ENCODE results near the gene ATF7.

ATF7 gene

DNA sequence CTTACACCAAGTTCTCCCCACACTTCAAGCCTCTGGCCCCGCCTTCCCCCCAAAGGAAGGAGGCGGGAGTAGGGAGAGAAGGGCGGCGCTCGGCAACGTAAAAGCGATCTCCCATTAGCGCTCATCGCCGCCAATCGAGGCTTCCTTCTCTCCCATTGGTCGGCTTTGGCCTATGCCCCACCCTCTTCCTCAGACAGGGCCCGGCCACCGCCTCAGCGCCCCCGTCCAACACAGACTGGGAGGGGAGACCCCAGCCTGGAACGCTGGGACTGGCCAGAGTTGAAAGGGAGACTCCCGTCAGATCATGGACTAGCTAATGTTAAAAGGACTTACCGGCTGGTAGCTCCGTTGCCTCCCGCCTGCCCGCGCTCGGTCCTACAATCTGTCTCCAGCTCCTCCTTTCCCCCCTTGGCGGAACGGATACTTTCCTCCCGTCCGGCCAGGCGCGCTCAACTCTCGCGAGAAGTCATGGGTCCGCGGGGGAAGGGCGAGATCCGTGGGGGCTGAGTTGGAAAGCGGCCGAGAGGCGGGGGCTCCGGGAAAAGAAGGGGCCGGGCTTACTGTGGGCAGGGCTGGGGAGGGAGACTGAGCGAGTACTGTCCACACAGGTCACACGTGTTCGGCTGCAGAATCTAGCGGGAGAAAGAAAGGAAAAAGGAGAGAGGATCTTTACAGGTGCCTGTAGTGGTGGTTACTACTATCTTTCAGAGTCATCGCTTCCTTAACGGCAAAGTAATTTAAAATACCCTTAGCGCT is at the start of gene ATF7:
Gene ATF7, minus strand, starts transcription at position 437 of the 756 bp plus-strand sequence. CDS start 25,382 bp downstream, outside the sequence.
- TF ChIP-seq GATA3 (IDR thresholded peaks at IDR 0.05; ENCODE audit: low read depth, low read length): no peak
- TF ChIP-seq GATA2 (IDR thresholded peaks at IDR 0.05; ENCODE audit: low read depth, low read length): no peak

DNA sequence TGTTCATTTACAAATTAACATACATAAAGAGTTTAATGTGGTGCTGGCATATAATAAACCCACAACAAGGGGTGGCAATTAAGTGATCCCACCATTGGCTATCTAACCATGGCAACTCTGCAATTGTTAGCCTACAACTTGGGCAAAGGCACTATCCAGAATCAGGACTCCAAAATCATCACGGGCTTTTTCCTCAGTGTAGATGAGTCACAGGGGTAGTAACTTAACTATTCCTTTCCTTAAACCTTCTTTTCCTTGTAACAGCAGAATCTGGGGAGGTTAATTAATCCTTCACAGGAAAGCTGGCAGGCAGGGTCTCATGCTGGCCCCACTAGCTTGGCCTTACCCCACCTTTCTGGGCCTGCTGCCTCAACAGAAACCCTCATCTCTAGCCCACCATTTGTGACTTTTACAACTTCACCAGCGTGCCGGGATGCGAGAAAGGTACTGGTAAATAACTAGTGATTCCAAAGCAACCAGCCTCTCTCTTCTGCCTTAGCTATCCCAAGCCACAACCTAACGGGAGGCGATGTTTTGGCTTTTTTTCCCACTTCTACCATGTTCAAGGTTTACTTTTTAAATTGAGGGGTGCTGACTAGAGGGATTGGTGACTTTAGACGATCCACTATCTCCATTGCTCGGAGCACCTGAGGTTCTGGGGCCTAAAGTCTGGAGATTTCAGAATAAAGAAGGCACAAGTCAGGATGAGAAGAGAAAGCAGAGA is 49.0 kb upstream of the ATF7 start:
- TF ChIP-seq GATA2 (IDR thresholded peaks at IDR 0.05; ENCODE audit: low read depth, low read length) (no peak), GATA3 (IDR thresholded peaks at IDR 0.05; ENCODE audit: low read depth, low read length) (no peak)

DNA sequence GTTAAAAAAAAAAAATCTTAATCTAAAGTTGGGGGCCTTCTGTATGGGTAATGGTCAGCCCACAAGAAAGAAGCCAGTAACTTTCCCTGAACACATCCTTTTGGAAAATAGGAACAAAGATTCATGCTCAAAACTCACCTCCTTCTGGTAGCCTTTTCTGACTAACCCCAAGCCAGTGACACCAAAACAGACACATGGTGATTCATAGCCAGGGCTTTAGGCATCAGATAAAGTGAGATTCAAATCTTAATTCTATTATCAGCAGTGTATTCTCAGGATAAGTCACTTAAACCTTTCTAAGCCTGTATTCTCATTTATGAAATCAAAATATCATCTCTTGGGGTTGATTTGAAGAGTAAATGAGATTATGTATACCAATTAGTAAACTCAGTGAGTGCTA is 44.8 kb upstream of the ATF7 start:
- 0 out of 2 replicates have a peak, but pooled peaks have one; percentile 17 for TF ChIP-seq GATA3 (IDR thresholded peaks at IDR 0.05; ENCODE audit: low read depth, low read length)
- no peak for TF ChIP-seq GATA2 (IDR thresholded peaks at IDR 0.05; ENCODE audit: low read depth, low read length)

DNA sequence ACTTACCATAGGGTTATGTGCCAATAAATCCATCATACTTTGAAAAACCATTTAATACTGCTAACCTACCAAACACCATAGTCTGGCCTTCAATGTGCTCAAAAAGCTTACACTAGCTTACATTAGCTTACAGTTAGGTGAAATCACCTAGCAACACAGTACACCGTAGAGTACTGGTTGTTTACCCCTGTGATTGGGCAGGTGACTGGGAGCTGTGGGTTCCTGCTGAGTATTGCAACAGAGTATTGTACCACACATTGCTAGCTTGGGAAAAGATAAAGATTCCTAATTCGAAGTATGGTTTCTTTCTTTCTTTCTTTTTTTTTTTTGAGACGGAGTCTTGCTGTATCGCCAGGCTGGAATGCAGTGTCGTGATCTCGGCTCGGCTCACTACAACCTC is 44.1 kb upstream of the ATF7 start:
- TF ChIP-seq GATA2 (IDR thresholded peaks at IDR 0.05; ENCODE audit: low read depth, low read length) (no peak), GATA3 (IDR thresholded peaks at IDR 0.05; ENCODE audit: low read depth, low read length) (no peak)

DNA sequence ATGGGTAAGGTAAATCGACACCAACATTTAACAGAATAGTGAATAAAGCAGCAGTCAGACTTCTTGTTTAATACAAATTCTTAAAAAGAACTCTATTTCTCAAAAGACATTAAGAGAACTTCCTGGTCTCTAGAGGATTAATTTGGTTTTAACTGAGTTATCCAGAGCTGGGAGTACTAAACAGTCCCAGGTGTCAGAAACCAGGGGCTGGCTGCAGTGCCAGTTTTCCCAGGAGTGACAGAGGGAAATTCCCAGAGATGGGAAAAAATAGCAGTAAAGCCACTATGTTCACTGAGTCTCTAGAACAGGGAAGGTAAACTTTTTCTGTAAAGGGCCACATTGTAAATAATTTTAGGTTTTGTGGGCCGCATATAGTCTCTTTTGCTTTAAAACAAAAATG is 40.9 kb upstream of the ATF7 start:
- TF ChIP-seq GATA3 (IDR thresholded peaks at IDR 0.05; ENCODE audit: low read depth, low read length) (no peak), GATA2 (IDR thresholded peaks at IDR 0.05; ENCODE audit: low read depth, low read length) (no peak)

DNA sequence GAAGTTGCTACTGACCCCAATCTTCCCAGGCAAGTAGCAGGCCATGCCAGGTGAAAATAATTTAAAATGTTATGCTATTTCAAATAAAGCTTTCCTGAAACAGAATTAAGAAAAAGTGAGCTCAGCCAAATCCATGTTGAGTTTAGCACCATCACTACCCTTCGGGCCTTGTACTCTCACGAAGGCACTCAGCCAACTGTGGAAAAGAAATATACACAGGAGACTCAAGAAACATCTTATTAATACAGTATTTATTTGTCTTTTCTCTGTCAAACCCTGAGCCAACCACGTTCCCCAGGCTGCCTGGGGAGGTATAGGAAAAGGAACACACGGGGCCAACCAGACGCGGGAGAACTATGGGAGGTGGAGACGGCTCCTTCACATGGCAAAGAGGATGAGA is 38.8 kb upstream of the ATF7 start:
- no peak for TF ChIP-seq GATA3 (IDR thresholded peaks at IDR 0.05; ENCODE audit: low read depth, low read length)
- TF ChIP-seq GATA2 (IDR thresholded peaks at IDR 0.05; ENCODE audit: low read depth, low read length): no peak

DNA sequence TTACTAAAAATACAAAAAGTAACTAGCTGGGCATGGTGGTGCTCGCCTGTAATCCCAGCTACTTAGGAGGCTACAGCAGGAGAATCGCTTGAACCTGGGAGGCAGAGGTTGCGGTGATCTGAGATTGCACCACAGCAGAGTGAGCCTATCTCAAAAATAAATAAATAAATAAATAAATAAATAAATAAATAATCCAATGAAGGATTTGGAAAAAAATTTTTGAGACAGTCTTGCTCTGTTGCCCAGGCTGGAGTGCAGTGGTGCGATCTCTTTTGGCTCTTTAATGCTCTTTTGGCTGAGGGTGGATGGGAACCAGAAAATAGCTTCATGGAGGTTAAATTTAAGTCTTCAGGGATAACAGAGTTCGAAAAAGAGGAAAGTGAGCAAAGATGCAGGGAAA is 38.0 kb upstream of the ATF7 start:
- TF ChIP-seq GATA3 (IDR thresholded peaks at IDR 0.05; ENCODE audit: low read depth, low read length) (no peak), GATA2 (IDR thresholded peaks at IDR 0.05; ENCODE audit: low read depth, low read length) (no peak)

DNA sequence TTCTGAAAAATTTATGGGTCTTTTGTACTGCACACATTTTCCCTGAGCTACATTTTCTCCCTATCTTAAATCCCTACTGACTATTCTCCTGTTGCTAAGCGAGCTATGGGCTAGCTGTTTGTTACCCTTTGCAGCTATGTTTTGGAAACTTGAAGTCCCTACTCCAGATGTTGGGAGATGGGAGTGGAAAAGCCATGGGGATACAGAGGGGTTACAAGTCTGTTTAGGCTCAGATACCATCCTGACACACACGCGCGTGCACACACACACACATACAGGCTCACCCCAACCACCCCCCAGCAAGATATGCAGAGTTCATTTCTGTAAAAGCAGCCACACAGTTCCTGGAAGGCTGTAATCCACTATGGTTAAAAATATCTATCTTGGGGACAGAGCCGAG is 33.9 kb upstream of the ATF7 start:
- no peak for TF ChIP-seq GATA3 (IDR thresholded peaks at IDR 0.05; ENCODE audit: low read depth, low read length)
- no peak for TF ChIP-seq GATA2 (IDR thresholded peaks at IDR 0.05; ENCODE audit: low read depth, low read length)

DNA sequence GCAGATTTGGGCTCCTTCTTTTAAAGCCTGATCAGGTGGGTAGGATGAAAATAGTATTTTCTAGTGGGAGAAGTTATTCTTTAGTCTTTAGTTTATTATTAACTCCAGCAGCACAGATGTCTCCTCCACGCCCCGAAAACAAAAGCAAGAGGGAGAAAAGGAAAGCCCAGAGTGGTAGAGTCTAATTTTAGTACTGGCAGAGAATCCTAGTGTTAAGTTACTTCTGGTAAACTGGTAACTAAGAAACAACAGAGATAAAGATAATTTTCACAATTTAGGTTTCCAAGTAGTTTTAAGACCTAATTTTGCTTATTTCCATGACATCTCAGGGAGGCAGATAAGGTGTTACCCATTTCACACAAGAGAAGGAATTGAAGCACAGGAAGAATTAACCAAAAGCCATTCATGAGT is 33.4 kb upstream of the ATF7 start:
- no peak for TF ChIP-seq GATA2 (IDR thresholded peaks at IDR 0.05; ENCODE audit: low read depth, low read length)
- TF ChIP-seq GATA3 (IDR thresholded peaks at IDR 0.05; ENCODE audit: low read depth, low read length): no peak

DNA sequence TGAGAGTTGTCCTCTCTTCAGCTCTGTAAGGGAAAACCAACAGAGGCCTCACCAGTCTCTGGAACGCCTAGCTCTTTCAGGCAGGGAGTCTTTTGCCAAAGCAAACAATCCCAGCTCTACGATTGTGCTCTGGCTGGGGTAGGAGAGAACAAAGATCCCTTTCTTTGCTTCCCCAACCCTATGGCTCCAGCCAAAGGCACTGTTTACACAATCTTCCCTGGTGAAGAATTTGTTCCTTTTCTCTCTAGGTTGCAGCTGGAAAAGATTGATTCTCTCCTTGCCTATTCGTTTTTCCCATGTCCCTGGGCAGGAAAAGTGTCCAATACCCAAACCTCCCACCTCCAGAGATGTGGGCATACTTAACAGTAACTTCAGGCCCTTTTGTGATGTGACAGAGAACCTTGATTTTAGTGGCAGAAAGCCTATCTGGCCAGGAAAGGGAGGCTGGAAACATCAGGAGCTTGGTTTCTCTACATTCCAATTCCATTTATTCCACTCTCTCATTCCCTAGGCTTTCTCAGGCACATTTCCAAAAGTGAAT is 32.9 kb upstream of the ATF7 start:
- TF ChIP-seq GATA3 (IDR thresholded peaks at IDR 0.05; ENCODE audit: low read depth, low read length) (no peak), GATA2 (IDR thresholded peaks at IDR 0.05; ENCODE audit: low read depth, low read length) (no peak)

DNA sequence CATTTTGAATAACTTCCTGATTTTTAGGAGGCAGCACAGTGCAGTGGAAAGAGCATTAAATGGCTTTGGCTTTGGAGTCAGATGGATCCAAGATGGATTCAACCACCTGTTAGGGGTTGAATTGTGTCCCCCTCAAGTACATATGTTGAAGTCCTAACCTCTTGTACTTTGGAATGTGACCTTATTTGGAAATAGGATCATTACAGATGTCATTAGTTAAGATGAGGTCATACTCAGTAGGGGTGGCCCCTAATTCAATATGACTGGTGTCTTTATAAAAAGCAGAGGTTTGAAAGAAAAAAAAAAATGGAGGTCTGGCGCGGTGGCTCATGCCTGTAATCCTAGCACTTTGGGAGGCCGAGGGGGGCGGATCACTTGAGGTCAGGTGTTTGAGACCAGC is 30.9 kb upstream of the ATF7 start:
- TF ChIP-seq GATA2 (IDR thresholded peaks at IDR 0.05; ENCODE audit: low read depth, low read length) (no peak), GATA3 (IDR thresholded peaks at IDR 0.05; ENCODE audit: low read depth, low read length) (no peak)

DNA sequence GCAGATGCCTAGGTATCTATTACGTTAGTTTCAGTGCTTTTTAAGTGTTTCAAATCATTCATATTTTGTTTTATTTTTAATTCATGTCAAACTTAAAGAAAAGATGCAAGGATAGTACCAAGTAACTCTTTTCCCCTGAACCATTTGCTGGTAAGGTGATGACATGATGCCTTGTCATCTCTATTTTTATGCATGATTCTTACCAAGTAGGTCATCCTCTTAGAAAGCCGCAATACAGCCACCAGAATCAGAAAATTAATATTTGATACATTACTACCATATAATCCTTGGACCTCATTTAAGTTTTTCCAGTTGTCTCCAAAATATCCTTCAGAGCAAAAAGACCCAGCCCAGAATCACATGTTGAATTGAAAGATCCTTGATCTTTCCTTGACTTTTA is 27.4 kb upstream of the ATF7 start:
- TF ChIP-seq GATA2 (IDR thresholded peaks at IDR 0.05; ENCODE audit: low read depth, low read length): no peak
- TF ChIP-seq GATA3 (IDR thresholded peaks at IDR 0.05; ENCODE audit: low read depth, low read length): no peak

DNA sequence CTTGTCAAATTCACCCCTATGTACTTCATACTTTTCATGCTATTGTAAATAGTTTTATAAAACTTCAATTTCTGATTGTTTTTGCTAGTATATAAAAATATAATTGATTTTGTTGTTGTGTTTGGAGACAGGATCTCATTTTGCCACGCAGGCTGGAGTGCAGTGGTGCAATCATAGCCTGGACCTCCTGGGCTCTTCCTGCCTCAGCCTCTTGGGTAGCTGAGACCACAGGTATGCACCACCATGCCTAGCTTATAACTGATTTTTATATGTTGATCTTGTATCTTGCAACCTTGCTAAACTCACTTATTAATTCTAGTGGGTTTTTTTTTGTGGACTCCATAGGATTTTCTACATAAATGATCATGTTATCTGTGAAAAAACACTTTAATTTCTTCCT is 26.2 kb upstream of the ATF7 start:
- TF ChIP-seq GATA3 (IDR thresholded peaks at IDR 0.05; ENCODE audit: low read depth, low read length) (no peak), GATA2 (IDR thresholded peaks at IDR 0.05; ENCODE audit: low read depth, low read length) (no peak)

DNA sequence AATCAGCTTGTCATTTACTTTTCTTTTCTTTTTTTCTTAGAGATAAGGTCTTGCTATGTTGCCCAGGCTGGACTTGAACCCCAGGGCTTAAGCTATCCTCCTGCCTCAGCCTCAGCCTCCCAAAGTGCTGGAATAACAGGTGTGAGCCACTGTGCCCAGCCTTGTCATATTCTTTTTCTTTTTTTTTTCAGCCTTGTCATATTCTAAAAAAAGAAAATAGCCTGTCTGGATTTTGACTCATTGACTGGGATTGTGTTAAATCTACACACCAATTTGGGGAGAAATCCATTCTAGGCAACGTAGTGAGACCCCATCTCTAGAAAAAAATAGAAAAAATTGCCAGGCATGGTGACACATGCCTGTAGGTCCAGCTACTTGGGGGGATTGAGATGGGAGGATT is 25.6 kb upstream of the ATF7 start:
- no peak for TF ChIP-seq GATA2 (IDR thresholded peaks at IDR 0.05; ENCODE audit: low read depth, low read length)
- TF ChIP-seq GATA3 (IDR thresholded peaks at IDR 0.05; ENCODE audit: low read depth, low read length): no peak

DNA sequence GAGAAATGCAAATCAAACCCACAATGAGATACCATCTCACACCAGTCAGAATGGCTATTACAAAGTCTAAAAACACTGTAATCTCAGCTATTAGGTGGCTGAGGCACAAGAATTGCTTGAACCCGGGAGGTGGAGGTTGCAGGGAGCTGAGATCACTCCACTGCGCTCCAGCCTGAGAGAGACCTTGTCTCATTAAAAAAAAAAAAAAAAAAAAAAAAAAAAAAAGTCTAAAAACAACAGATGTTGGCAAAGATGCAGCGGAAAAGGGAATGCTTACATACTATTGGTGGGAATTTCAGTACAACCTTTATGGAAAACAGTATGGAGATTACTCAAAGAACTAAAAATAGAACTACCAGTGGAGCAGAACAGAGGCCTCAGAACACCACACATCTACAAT is 19.0 kb upstream of the ATF7 start:
- no peak for TF ChIP-seq GATA2 (IDR thresholded peaks at IDR 0.05; ENCODE audit: low read depth, low read length)
- TF ChIP-seq GATA3 (IDR thresholded peaks at IDR 0.05; ENCODE audit: low read depth, low read length): no peak

Measured in SH-SY5Y (cell line).